Fibroblast of pulmonary artery (primary cell): ENCODE data around the gene DHRS12.

Source experiments
- DNase-seq: peaks from one replicate; pipeline ENCODE4 v3.0.0-alpha.2; 2010; ENCODE audit warnings: low read depth
- H3K4me3 ChIP-seq: replicated peaks from 2 replicates; pipeline ENCODE4 v1.5.1; 2011; ENCODE audit warnings: low read depth, mild to moderate bottlenecking, control low read depth, low read length, moderate library complexity
- CTCF ChIP-seq: IDR thresholded peaks from 2 replicates; pipeline ENCODE4 v1.5.1; 2011; ENCODE audit warnings: mild to moderate bottlenecking, control low read depth, low read length, inconsistent platforms; ENCODE audit errors: missing control alignments

The DHRS12 gene

GRCh38 chr13:51772105-51772455, 31.9 kb downstream of the DHRS12 start:
- no peak for DNase-seq
- TF ChIP-seq CTCF: no peak
- no peak overlapping the region for H3K4me3 ChIP-seq

- DNase-seq: no peak
- TF ChIP-seq CTCF: no peak
- H3K4me3 ChIP-seq: no peak overlapping the region
These were observed 32.4 kb downstream of the DHRS12 start for GRCh38 chr13:51771418-51772104.

- TF ChIP-seq CTCF: no peak
- no peak overlapping the region for H3K4me3 ChIP-seq
- DNase-seq: no peak
These were observed 33.1 kb downstream of the DHRS12 start for GRCh38 chr13:51770681-51771417.

- no peak for DNase-seq
- H3K4me3 ChIP-seq: no peak overlapping the region
- no peak for TF ChIP-seq CTCF
These were observed 33.8 kb downstream of the DHRS12 start for GRCh38 chr13:51770160-51770559.

GRCh38 chr13:51769455-51770127, 34.4 kb downstream of the DHRS12 start:
- H3K4me3 ChIP-seq: no peak overlapping the region
- peak; percentile 22 for DNase-seq
- TF ChIP-seq CTCF: no peak

- no peak overlapping the region for H3K4me3 ChIP-seq
- TF ChIP-seq CTCF: no peak
- no peak for DNase-seq
These were observed 35.0 kb downstream of the DHRS12 start for GRCh38 chr13:51768976-51769375.
